Karpas-422 (cell line): ENCODE measurements around the gene SPRY4. TPM values are rescaled to one million over a fixed set of nuclear protein-coding genes. Genes with fewer than 3 reads are reported as not detected.
"Not testable (repeated sequence)": the region's sequence is repeated elsewhere in the genome, so short reads cannot be mapped to it uniquely, and the experiment has no call there.

Experiments
- DNase-seq: peaks from one replicate; pipeline ENCODE4 v3.0.0-alpha.2; 2015
- H2AFZ ChIP-seq: fragments of 200-600 bp; sonication (generic); 2 replicates; pipeline ENCODE4 v1.6.1; 2014; ENCODE audit warnings: antibody characterized with exemption, low read length, mixed read lengths
- H3K27ac ChIP-seq: fragments of 200-600 bp; sonication (generic); 2 replicates; pipeline ENCODE4 v1.5.1; 2014; ENCODE audit warnings: mild to moderate bottlenecking, low read length, moderate library complexity
- H3K27me3 ChIP-seq: fragments of 200-600 bp; sonication (generic); 2 replicates; pipeline ENCODE4 v1.6.1; 2014; ENCODE audit warnings: low read length, mixed read lengths
- H3K36me3 ChIP-seq: fragments of 200-600 bp; sonication (generic); 2 replicates; pipeline ENCODE4 v1.6.1; 2014; ENCODE audit warnings: low read length, mixed read lengths; ENCODE audit not compliant: insufficient read depth
- H3K4me1 ChIP-seq: fragments of 200-600 bp; sonication (generic); 2 replicates; pipeline ENCODE4 v1.6.1; 2014; ENCODE audit warnings: mild to moderate bottlenecking, low read length, mixed read lengths
- H3K4me2 ChIP-seq: fragments of 200-600 bp; sonication (generic); 2 replicates; pipeline ENCODE4 v1.6.1; 2014; ENCODE audit warnings: low read length, low read depth, mild to moderate bottlenecking; ENCODE audit not compliant: poor library complexity, severe bottlenecking
- H3K4me3 ChIP-seq: fragments of 200-600 bp; sonication (generic); 2 replicates; pipeline ENCODE4 v1.5.1; 2014; ENCODE audit warnings: mild to moderate bottlenecking, antibody characterized with exemption, low read length, mixed read lengths
- H3K79me2 ChIP-seq: fragments of 200-600 bp; sonication (generic); 2 replicates; pipeline ENCODE4 v1.6.1; 2014; ENCODE audit warnings: mild to moderate bottlenecking, low read length, mixed read lengths
- H3K9ac ChIP-seq: fragments of 200-600 bp; sonication (generic); 2 replicates; pipeline ENCODE4 v1.6.0; 2014; ENCODE audit warnings: low read length
- H3K9me2 ChIP-seq: fragments of 200-600 bp; sonication (generic), shearing (Covaris generic); replicated peaks from 2 replicates; pipeline ENCODE4 v1.6.0; 2014; ENCODE audit warnings: mild to moderate bottlenecking, low read length, moderate library complexity; ENCODE audit not compliant: insufficient read depth
- H3K9me3 ChIP-seq: fragments of 300-700, 200-600 bp; sonication (generic); 2 replicates; pipeline ENCODE4 v1.6.1; 2014; ENCODE audit warnings: low read length, mixed read lengths
- H4K20me1 ChIP-seq: fragments of 200-600 bp; sonication (generic); 2 replicates; pipeline ENCODE4 v1.6.1; 2014; ENCODE audit warnings: mild to moderate bottlenecking, antibody characterized with exemption, low read length, low read depth; ENCODE audit not compliant: insufficient read depth
- total RNA-seq: library from RNA; depleted of rRNA; stranded (reverse); fragments of >200 nt; shearing (Covaris generic); gene quantifications from 2 replicates; pipeline ENCODE4 v1.2.3, GENCODE V29; 2014; ENCODE audit warnings: low replicate concordance

SPRY4 gene
- total RNA-seq, 1 experiment from 2014 or later = 0.26 TPM

DNA sequence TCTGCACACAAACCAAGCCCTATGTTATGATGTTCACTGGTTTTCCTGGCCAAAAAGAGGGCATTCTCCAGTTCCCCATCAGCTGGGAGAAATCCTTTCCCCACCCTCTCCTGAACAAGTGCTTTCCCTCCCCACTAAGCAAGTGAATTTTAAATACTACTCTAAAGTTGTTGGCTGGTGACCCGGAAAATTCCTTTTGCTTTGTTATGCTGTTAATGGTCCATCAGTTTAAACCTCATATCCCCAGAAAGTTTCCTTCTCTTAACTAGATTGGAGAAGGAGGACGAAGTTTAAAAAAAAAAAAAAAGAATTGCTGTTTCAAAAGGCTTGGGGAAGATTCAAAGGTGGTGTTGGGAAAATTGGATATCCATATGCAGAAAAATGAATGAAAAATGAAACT, 21.9 kb upstream of the SPRY4 start:
- H3K36me3 ChIP-seq = no peaks in the 10 kb centered on the region
- no peaks in the 10 kb centered on the region for H3K4me1 ChIP-seq
- H2AFZ ChIP-seq = no peak overlapping the region
- no peak overlapping the region for H3K27ac ChIP-seq
- peaks cover 7% of the 10 kb centered on the region for H3K9me3 ChIP-seq
- no peak overlapping the region for H3K9ac ChIP-seq
- H3K4me3 ChIP-seq = no peak overlapping the region
- H3K9me2 ChIP-seq = no peaks in the 10 kb centered on the region
- H3K4me2 ChIP-seq = no peak overlapping the region
- H3K79me2 ChIP-seq = no peaks in the 10 kb centered on the region
- no peak for DNase-seq
- H3K27me3 ChIP-seq = no peaks in the 10 kb centered on the region
- no peaks in the 10 kb centered on the region for H4K20me1 ChIP-seq

GRCh38 chr5:142344915-142345314, 20.1 kb upstream of the SPRY4 start:
- H3K4me2 ChIP-seq, H3K9me3 ChIP-seq, H4K20me1 ChIP-seq, H3K27ac ChIP-seq, H2AFZ ChIP-seq, DNase-seq, H3K36me3 ChIP-seq, H3K4me1 ChIP-seq, H3K9me2 ChIP-seq, H3K9ac ChIP-seq, H3K79me2 ChIP-seq, H3K4me3 ChIP-seq, H3K27me3 ChIP-seq: not testable (repeated sequence)

- H3K4me1 ChIP-seq = no peaks in the 10 kb centered on the region
- no peak overlapping the region for H3K4me2 ChIP-seq
- H3K9me3 ChIP-seq = peaks cover 7% of the 10 kb centered on the region
- H3K79me2 ChIP-seq = no peaks in the 10 kb centered on the region
- H3K9ac ChIP-seq = no peak overlapping the region
- no peak overlapping the region for H2AFZ ChIP-seq
- no peak overlapping the region for H3K4me3 ChIP-seq
- H3K27ac ChIP-seq = no peak overlapping the region
- H3K36me3 ChIP-seq = no peaks in the 10 kb centered on the region
- DNase-seq = no peak
- H3K9me2 ChIP-seq = no peaks in the 10 kb centered on the region
- no peaks in the 10 kb centered on the region for H3K27me3 ChIP-seq
- no peaks in the 10 kb centered on the region for H4K20me1 ChIP-seq
Measured at GRCh38 chr5:142343531-142343930, 18.7 kb upstream of the SPRY4 start.

GRCh38 chr5:142342128-142342981, 17.5 kb upstream of the SPRY4 start:
- Histone ChIP-seq H3K9me2 (no peaks in the 10 kb centered on the region), H3K9me3 (peaks cover 7% of the 10 kb centered on the region), H3K4me1 (no peaks in the 10 kb centered on the region), H4K20me1 (no peaks in the 10 kb centered on the region), H2AFZ (no peak overlapping the region), H3K36me3 (no peaks in the 10 kb centered on the region), H3K27ac (no peak overlapping the region), H3K4me3 (no peak overlapping the region), H3K4me2 (no peak overlapping the region), H3K27me3 (no peaks in the 10 kb centered on the region), H3K9ac (no peak overlapping the region), H3K79me2 (no peaks in the 10 kb centered on the region)
- DNase-seq = no peak

DNA sequence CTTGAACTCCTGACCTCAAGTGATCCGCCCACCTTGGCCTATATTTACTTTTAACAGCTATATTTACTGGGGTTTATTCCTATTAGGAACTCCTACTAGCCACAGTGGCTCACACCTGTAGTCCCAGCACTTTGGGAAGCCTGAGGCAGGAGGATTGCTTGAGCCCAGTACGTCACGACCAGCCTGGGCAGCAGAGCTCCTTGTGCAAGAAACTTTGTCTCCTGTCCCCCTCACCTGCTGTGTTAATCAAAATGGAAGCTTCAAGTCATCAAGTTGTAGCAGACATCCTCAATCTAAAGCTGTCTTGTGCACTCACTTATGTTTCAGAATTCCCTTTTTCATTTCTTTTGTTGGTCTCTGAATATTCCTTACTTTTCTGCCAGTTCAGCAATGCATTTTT, 15.0 kb upstream of the SPRY4 start:
- H3K9ac ChIP-seq = no peak overlapping the region
- no peaks in the 10 kb centered on the region for H3K27me3 ChIP-seq
- H3K4me1 ChIP-seq = no peaks in the 10 kb centered on the region
- no peaks in the 10 kb centered on the region for H3K36me3 ChIP-seq
- no peak overlapping the region for H3K27ac ChIP-seq
- H2AFZ ChIP-seq = no peak overlapping the region
- no peaks in the 10 kb centered on the region for H3K79me2 ChIP-seq
- H3K9me3 ChIP-seq = peaks cover 5% of the 10 kb centered on the region
- H4K20me1 ChIP-seq = no peaks in the 10 kb centered on the region
- no peak overlapping the region for H3K4me3 ChIP-seq
- no peak overlapping the region for H3K4me2 ChIP-seq
- no peaks in the 10 kb centered on the region for H3K9me2 ChIP-seq
- DNase-seq = no peak

GRCh38 chr5:142334538-142334937, 9.7 kb upstream of the SPRY4 start:
- H3K4me1 ChIP-seq = no peaks in the 10 kb centered on the region
- H3K9me3 ChIP-seq = no peaks in the 10 kb centered on the region
- H3K27ac ChIP-seq = no peak overlapping the region
- no peak overlapping the region for H3K9ac ChIP-seq
- DNase-seq = no peak
- H3K9me2 ChIP-seq = no peaks in the 10 kb centered on the region
- no peaks in the 10 kb centered on the region for H3K27me3 ChIP-seq
- H3K4me3 ChIP-seq = no peak overlapping the region
- H3K36me3 ChIP-seq = no peaks in the 10 kb centered on the region
- H2AFZ ChIP-seq = no peak overlapping the region
- H4K20me1 ChIP-seq = no peaks in the 10 kb centered on the region
- H3K4me2 ChIP-seq = no peak overlapping the region
- no peaks in the 10 kb centered on the region for H3K79me2 ChIP-seq

DNA sequence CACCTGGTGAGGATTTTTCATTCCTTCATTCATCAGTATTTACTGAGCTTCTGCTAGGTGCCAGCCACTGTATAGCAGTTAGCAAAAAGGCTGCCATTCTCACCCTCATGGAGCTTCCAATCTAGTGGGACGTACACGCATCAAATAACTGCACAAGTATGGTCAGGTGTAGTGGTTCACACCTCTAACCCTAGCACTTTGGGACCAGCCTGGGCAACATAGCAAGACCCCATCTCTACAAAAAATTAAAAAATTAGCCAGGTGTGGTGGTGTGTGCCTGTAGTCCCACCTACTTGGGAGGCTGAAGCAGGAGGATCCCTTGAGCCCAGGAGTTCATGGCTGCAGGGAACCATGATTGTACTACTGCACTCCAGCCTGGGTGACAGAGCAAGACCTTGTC, 8.9 kb upstream of the SPRY4 start:
- H3K4me2 ChIP-seq, H3K27ac ChIP-seq, H3K27me3 ChIP-seq: not testable (repeated sequence)

DNA sequence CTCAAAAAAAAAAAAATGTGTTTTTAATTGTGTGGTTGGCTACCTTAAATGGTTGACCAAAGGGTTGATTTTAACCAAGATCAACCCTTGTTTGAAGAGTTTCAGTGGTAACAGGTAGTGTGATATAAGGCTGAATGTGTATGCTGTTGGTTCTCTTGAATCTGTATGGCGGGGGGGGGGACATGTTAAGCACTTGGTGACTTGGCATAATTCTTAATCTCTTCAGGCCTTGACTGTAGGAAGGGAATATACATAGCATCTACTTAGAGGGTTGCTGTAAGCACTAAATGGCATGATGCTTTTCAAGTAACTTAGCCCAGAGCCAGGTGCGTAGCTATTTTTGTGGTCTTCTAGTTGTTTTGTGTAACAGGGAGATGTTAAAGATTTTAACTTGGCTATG, 5.6 kb upstream of the SPRY4 start:
- H3K9ac ChIP-seq = no peak overlapping the region
- no peaks in the 10 kb centered on the region for H3K79me2 ChIP-seq
- no peaks in the 10 kb centered on the region for H3K9me2 ChIP-seq
- no peaks in the 10 kb centered on the region for H3K36me3 ChIP-seq
- no peaks in the 10 kb centered on the region for H4K20me1 ChIP-seq
- H3K9me3 ChIP-seq = no peaks in the 10 kb centered on the region
- no peak for DNase-seq
- no peak overlapping the region for H3K4me3 ChIP-seq
- H3K4me1 ChIP-seq = peaks cover 2% of the 10 kb centered on the region
- no peak overlapping the region for H3K4me2 ChIP-seq
- H2AFZ ChIP-seq = no peak overlapping the region
- no peak overlapping the region for H3K27ac ChIP-seq
- H3K27me3 ChIP-seq = no peaks in the 10 kb centered on the region

More for the DNA sequence above, 8.9 kb upstream of the SPRY4 start:
- H4K20me1 ChIP-seq, H3K9me3 ChIP-seq, H3K4me1 ChIP-seq, H3K9ac ChIP-seq, H2AFZ ChIP-seq, DNase-seq, H3K79me2 ChIP-seq, H3K4me3 ChIP-seq, H3K36me3 ChIP-seq, H3K9me2 ChIP-seq: not testable (repeated sequence)
